A549 (cell line): ENCODE results near the gene ANKRD33B. TPM values are rescaled to one million over a fixed set of nuclear protein-coding genes. Genes with fewer than 3 reads are reported as not detected.

Experiments
- ATAC-seq, 2 experiments: fragments of 200-7000 bp in 1 of 2; fragments of >200 bp in 1 of 2; cut with Nextera tagmentation in 1 of 2; cut with Tn5 transposase in 1 of 2; 3 replicates each; pipeline versions ENCODE4 v1.8.0 to v1.9.1; 2018 to 2020; ENCODE audit warnings: mild to moderate bottlenecking in 1 of 2, moderate library complexity in 1 of 2
- CTCF ChIA-PET: fragments of 300-600 bp; sonication (Branson Sonifier 250); formaldehyde crosslinking; extraction: SDS; loops from one replicate; lab custom pipeline; 2021; ENCODE audit warnings: antibody characterized with exemption, inconsistent platforms; lab: Yijun Ruan, JAX
- POLR2A ChIA-PET: fragments of 350-600 bp; formaldehyde crosslinking; extraction: SDS; loops from one replicate; lab custom pipeline; 2021; ENCODE audit warnings: antibody characterized with exemption, inconsistent platforms; lab: Yijun Ruan, JAX
- DNase-seq, 2 experiments: peaks; one replicate each; pipeline versions ENCODE4 v3.0.0 to v3.0.0-alpha.2; 2011 to 2016; ENCODE audit warnings: low read depth in 1 of 2, low spot score in 1 of 2
- FAIRE-seq: peaks from 2 replicates; lab custom pipeline; 2011; peaks lifted over from hg19 to GRCh38; lab: Jason Lieb, UNC
- H3K27ac ChIP-seq, 2 experiments: fragments of >200 bp; sonication (Bioruptor Twin); formaldehyde crosslinking; 3 replicates each; pipeline ENCODE4 v1.5.1; 2016 to 2017
- H3K4me1 ChIP-seq: fragments of >200 bp; sonication (Bioruptor Twin); formaldehyde crosslinking; 3 replicates; pipeline ENCODE4 v1.6.1; 2016
- H3K4me2 ChIP-seq: fragments of >200 bp; sonication (Bioruptor Twin); formaldehyde crosslinking; 3 replicates; pipeline ENCODE4 v1.6.1; 2016
- H3K4me3 ChIP-seq: fragments of >200 bp; sonication (Bioruptor Twin); formaldehyde crosslinking; 3 replicates; pipeline ENCODE4 v1.5.1; 2016
- H3K9me3 ChIP-seq: fragments of >200 bp; sonication (Bioruptor Twin); formaldehyde crosslinking; 3 replicates; pipeline ENCODE4 v1.6.1; 2016
- ATOH8 ChIP-seq: fragments of 250-450 bp; sonication (Bioruptor Pico); IDR thresholded peaks from 2 replicates; pipeline ENCODE4 v1.5.0; 2020; ENCODE audit warnings: low read depth, mild to moderate bottlenecking, moderate library complexity
- CEBPB ChIP-seq, 2 experiments: fragments of >200 bp in 1 of 2; sonication (Bioruptor Twin) in 1 of 2; formaldehyde crosslinking in 1 of 2; IDR thresholded peaks; 2 replicates each; pipeline ENCODE4 v1.6.1; 2012 to 2016
- EHF ChIP-seq: fragments of 250-450 bp; sonication (Bioruptor Pico); IDR thresholded peaks from 2 replicates; pipeline ENCODE4 v1.5.0; 2020; ENCODE audit warnings: mild to moderate bottlenecking
- EHMT2 ChIP-seq: fragments of 200-600 bp; sonication (generic); IDR thresholded peaks from 2 replicates; pipeline ENCODE4 v1.6.1; 2016; ENCODE audit warnings: antibody characterized with exemption, low read depth, mild to moderate bottlenecking, moderate library complexity
- FOSB ChIP-seq: fragments of 250-450 bp; sonication (Bioruptor Pico); IDR thresholded peaks from 2 replicates; pipeline ENCODE4 v1.5.0; 2020; ENCODE audit warnings: mild to moderate bottlenecking, moderate library complexity
- HEYL ChIP-seq: fragments of 250-450 bp; sonication (Bioruptor Pico); IDR thresholded peaks from 2 replicates; pipeline ENCODE4 v1.8.0; 2021; ENCODE audit warnings: mild to moderate bottlenecking, moderate library complexity
- HOXA7 ChIP-seq: fragments of 250-450 bp; sonication (Bioruptor Pico); IDR thresholded peaks from 2 replicates; pipeline ENCODE4 v1.5.0; 2020; ENCODE audit warnings: mild to moderate bottlenecking, moderate library complexity
- JUN ChIP-seq, 2 experiments: fragments of >200 bp; sonication (Bioruptor Twin); formaldehyde crosslinking; IDR thresholded peaks; 2 replicates in 1 of 2; 3 replicates in 1 of 2; pipeline ENCODE4 v1.6.1; 2016 to 2017
- JUNB ChIP-seq: fragments of >200 bp; sonication (Bioruptor Twin); formaldehyde crosslinking; IDR thresholded peaks from 2 replicates; pipeline ENCODE4 v1.6.1; 2016
- MAFK ChIP-seq: fragments of 450-650 bp; IDR thresholded peaks from 2 replicates; pipeline ENCODE4 v1.6.1; 2014; ENCODE audit not compliant: partially characterized antibody
- PHF8 ChIP-seq: fragments of 200-600 bp; sonication (generic); IDR thresholded peaks from 2 replicates; pipeline ENCODE4 v1.6.1; 2016; ENCODE audit warnings: low read depth, mild to moderate bottlenecking, antibody characterized with exemption, moderate library complexity, borderline replicate concordance
- RNF2 ChIP-seq: fragments of 200-600 bp; sonication (generic); IDR thresholded peaks from 2 replicates; pipeline ENCODE4 v1.6.1; 2016; ENCODE audit warnings: low read depth, mild to moderate bottlenecking, antibody characterized with exemption, moderate library complexity, borderline replicate concordance
- ZNF302 ChIP-seq: fragments of 250-450 bp; sonication (Bioruptor Pico); IDR thresholded peaks from 2 replicates; pipeline ENCODE4 v1.9.0; 2021; ENCODE audit warnings: inconsistent platforms, mild to moderate bottlenecking, moderate library complexity
- ZSCAN20 ChIP-seq: fragments of 250-450 bp; sonication (Bioruptor Pico); IDR thresholded peaks from 2 replicates; pipeline ENCODE4 v1.8.0; 2022; ENCODE audit warnings: mild to moderate bottlenecking, moderate library complexity
- WGBS: methylation state at CpG from one replicate; pipeline ENCODE4 v1.1.6; 2017; ENCODE audit errors: missing lambda C conversion rate; 5-methylcytosine and 5-hydroxymethylcytosine counted together
- polyA plus RNA-seq, 4 experiments: library from polyadenylated mRNA; depleted of rRNA in 3 of 4; stranded (reverse); fragments of >200 nt; fragmentation: RNase III in 1 of 4; extraction: RNeasy Plus Mini Kit Qiagen cat#74134 plus additional on column Dnase treatment in 1 of 4; gene quantifications; 2 replicates in 3 of 4; 3 replicates in 1 of 4; pipeline ENCODE4 v1.2.3, GENCODE V29; 2011 to 2017
- TF ChIP-seq, protein P1 (sequence below): IDR thresholded peaks from 2 replicates; pipeline ENCODE4 v1.6.1; 2012
- TF ChIP-seq, protein P2 (sequence below): fragments of 450-650 bp; IDR thresholded peaks from 2 replicates; pipeline ENCODE4 v1.6.1; 2014; ENCODE audit warnings: antibody characterized with exemption

The ANKRD33B gene
- polyA plus RNA-seq, 2 of the 4 experiments (the other 2 are of a cell fraction): 4.0 to 6.9 TPM

DNA sequence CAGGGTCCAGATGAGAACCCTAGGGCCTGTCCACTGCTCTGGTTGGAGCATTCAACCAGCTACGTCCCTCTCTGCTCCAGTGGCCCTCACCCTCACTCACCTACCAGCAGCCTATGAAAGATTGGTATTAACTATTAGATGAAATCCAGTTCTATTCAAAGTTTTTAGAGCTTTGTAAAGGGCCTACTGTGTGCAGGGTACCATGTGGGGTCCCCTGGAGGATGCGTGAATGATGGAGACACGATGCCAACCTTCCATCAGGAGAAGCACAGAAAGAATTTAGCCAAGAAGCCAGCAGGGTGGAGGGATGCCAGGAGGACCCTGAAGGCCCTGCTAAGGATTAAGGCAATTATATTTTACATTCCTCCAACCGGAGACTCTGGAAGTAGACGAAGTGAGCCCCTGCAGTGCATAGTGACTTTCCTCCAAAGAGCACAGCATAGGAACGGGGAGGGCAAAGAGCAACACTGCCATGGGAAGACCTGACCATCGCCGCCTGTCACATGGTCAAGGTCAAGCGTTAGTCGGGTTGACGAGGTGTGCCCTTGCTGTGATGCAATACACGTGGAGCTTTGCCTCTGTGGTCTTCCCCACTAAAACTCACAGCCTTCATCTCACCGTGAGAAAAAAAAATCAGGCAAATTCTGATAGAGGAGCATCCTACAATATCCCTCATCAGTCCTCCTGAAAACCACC is 22.8 kb upstream of the ANKRD33B start:
- TF ChIP-seq JUN (IDR thresholded peaks at IDR 0.05): no peak
- TF ChIP-seq CEBPB (IDR thresholded peaks at IDR 0.05): peak in 1 of 2 experiments; percentile 31; a peak in 1 of 4 replicates
- TF ChIP-seq, all 56 proteins: peak for 1
- no peak for DNase-seq
- POLR2A ChIA-PET: no interaction called here
- no peak for FAIRE-seq
- H3K9me3 ChIP-seq: no peaks in the 10 kb centered on the region
- H3K4me2 ChIP-seq: no peak overlapping the region
- H3K4me1 ChIP-seq: 0 out of 3 replicates have a peak, but pooled peaks cover 3% of the 10 kb centered on the region
- ATAC-seq: no peak
- 84% methylated on average over 13 of the region's 13 CpGs for WGBS
- 0 out of 6 replicates have a peak overlapping the region, but pooled peaks of 1 of the 2 experiments have one; percentile 5 for H3K27ac ChIP-seq
- no peak overlapping the region for H3K4me3 ChIP-seq
- CTCF ChIA-PET: interaction anchor here (1.1 to 2.8 kb wide), 2 partner anchors 86 to 88 kb away, joined by 3 to 9 read pairs; no protein-coding TSS in a partner anchor

GRCh38 chr5:10542055-10542550 is 21.8 kb upstream of the ANKRD33B start:
- Histone ChIP-seq H3K4me1 (0 out of 3 replicates have a peak, but pooled peaks cover 1% of the 10 kb centered on the region), H3K4me2 (no peak overlapping the region), H3K27ac (no peak overlapping the region), H3K9me3 (no peaks in the 10 kb centered on the region), H3K4me3 (no peak overlapping the region)
- DNase-seq (no peak), ATAC-seq (no peak), FAIRE-seq (no peak)
- ChIA-PET CTCF (interaction anchor here (0.6 to 2.8 kb wide), 5 partner anchors 9 to 512 kb away, joined by 3 to 9 read pairs (median 3); no protein-coding TSS in a partner anchor), POLR2A (no interaction called here)
- TF ChIP-seq, protein P1, sequence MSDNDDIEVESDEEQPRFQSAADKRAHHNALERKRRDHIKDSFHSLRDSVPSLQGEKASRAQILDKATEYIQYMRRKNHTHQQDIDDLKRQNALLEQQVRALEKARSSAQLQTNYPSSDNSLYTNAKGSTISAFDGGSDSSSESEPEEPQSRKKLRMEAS: no peak
- TF ChIP-seq FOSB (no peak), HOXA7 (CRISPR knock-in tag) (no peak), EHMT2 (no peak)
- WGBS: 91% methylated on average over 2 of the region's 2 CpGs

- no peaks in the 10 kb centered on the region for H3K4me1 ChIP-seq
- no peaks in the 10 kb centered on the region for H3K9me3 ChIP-seq
- DNase-seq: no peak
- ChIA-PET POLR2A (no interaction called here), CTCF (interaction anchor here (1.2 to 1.3 kb wide), 2 partner anchors 16 to 90 kb away, joined by 4 to 5 read pairs; no protein-coding TSS in a partner anchor)
- TF ChIP-seq HEYL: no peak
- TF ChIP-seq CEBPB (IDR thresholded peaks at IDR 0.05): 0 out of 4 replicates have a peak, but pooled peaks of 1 of the 2 experiments have one; percentile 9
- no peak for TF ChIP-seq EHMT2
- no peak for TF ChIP-seq JUN (IDR thresholded peaks at IDR 0.05)
- WGBS: 80% methylated on average over 7 of the region's 7 CpGs
- H3K4me3 ChIP-seq: no peak overlapping the region
- no peak overlapping the region for H3K4me2 ChIP-seq
- no peak for ATAC-seq
- FAIRE-seq: no peak
- peak overlapping the region in 1 of 2 experiments; percentile 44; a peak in 2 of 6 replicates for H3K27ac ChIP-seq
Measured at GRCh38 chr5:10543585-10544040, 20.3 kb upstream of the ANKRD33B start.

DNA sequence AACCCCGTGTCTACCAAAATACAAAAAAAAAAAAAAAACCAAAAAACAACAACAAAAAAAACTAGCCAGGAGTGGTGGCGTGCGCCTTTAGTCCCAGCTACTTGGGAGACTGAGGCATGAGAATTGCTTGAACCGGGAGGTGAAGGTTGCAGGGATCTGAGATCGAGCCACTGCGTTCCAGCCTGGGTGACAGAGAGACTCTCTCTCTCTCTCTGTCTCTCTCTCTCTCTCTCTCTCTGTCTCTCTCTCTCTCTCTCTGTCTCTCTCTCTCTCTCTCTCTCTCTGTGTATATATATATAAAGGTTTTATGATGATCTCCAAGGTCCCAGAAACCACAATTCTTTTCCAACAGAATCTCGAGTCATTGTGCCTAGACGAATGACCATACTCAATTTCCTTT is 18.8 kb upstream of the ANKRD33B start:
- 87% methylated on average over 8 of the region's 8 CpGs for WGBS
- DNase-seq (no peak), FAIRE-seq (no peak), ATAC-seq (no peak)
- POLR2A ChIA-PET: no interaction called here
- TF ChIP-seq ZSCAN20 (CRISPR knock-in tag): no peak
- TF ChIP-seq MAFK: no peak
- TF ChIP-seq, protein P2, sequence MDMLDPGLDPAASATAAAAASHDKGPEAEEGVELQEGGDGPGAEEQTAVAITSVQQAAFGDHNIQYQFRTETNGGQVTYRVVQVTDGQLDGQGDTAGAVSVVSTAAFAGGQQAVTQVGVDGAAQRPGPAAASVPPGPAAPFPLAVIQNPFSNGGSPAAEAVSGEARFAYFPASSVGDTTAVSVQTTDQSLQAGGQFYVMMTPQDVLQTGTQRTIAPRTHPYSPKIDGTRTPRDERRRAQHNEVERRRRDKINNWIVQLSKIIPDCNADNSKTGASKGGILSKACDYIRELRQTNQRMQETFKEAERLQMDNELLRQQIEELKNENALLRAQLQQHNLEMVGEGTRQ: no peak
- TF ChIP-seq EHF (CRISPR knock-in tag): no peak
- no peak for TF ChIP-seq JUNB
- TF ChIP-seq ATOH8: no peak
- no peak for TF ChIP-seq PHF8
- no peak for TF ChIP-seq ZNF302 (CRISPR knock-in tag)
- no peak for TF ChIP-seq RNF2
- no peak for TF ChIP-seq HEYL
- H3K4me1 ChIP-seq: peaks cover 6% of the 10 kb centered on the region
- no peaks in the 10 kb centered on the region for H3K9me3 ChIP-seq
- CTCF ChIA-PET: interaction anchor here (0.6 to 1.3 kb wide), 3 partner anchors 14 to 330 kb away, joined by 3 to 5 read pairs (median 4); no protein-coding TSS in a partner anchor
- no peak overlapping the region for H3K27ac ChIP-seq
- no peak overlapping the region for H3K4me3 ChIP-seq
- H3K4me2 ChIP-seq: no peak overlapping the region
